ENCODE measurements around the gene NRG2. TPM values are rescaled to one million over a fixed set of nuclear protein-coding genes. Genes with fewer than 3 reads are reported as not detected.

NRG2 gene
- total and polyA plus RNA-seq, 9 donors, result 2.6 to 32.6 (median 19.3) TPM

- no peak for TF ChIP-seq EP300 (IDR thresholded peaks at IDR 0.05)
- TF ChIP-seq CTCF (IDR thresholded peaks at IDR 0.05), result no peak
- no peak for TF ChIP-seq POLR2A (IDR thresholded peaks at IDR 0.05)
- no peak overlapping the region for H3K27ac ChIP-seq
- no peak overlapping the region for H3K4me3 ChIP-seq
- no peaks in the 10 kb centered on the region for H3K9me3 ChIP-seq
- H3K36me3 ChIP-seq, result no peaks in the 10 kb centered on the region
- H3K4me1 ChIP-seq (ENCODE audit: insufficient read depth), result peaks cover 14% of the 10 kb centered on the region
- 88 to 93% (median 90%) methylated on average over 3 of the region's 3 CpGs for WGBS, 3 donors
- H3K27me3 ChIP-seq, result no peaks in the 10 kb centered on the region
- DNase-seq, result peak in 1 of 5 donors; percentile 14
- intact Hi-C loops (cut with DNase I), result loop anchor here in 2 of 4 donors (5.0 to 10.0 kb wide), 2 partner anchors 35 to 53 kb away; no protein-coding TSS in a partner anchor
These were observed 141.1 kb downstream of the NRG2 start for GRCh38 chr5:139901986-139902385.

- TF ChIP-seq EP300 (IDR thresholded peaks at IDR 0.05) (no peak), CTCF (IDR thresholded peaks at IDR 0.05) (no peak), POLR2A (IDR thresholded peaks at IDR 0.05) (no peak)
- WGBS, 3 donors, result 71 to 79% (median 73%) methylated on average over 2 of the region's 2 CpGs
- H3K27ac ChIP-seq, result no peak overlapping the region
- H3K9me3 ChIP-seq, result no peaks in the 10 kb centered on the region
- H3K4me3 ChIP-seq, result no peak overlapping the region
- no peaks in the 10 kb centered on the region for H3K27me3 ChIP-seq
- peaks cover 21% of the 10 kb centered on the region for H3K4me1 ChIP-seq (ENCODE audit: insufficient read depth)
- intact Hi-C loops (cut with DNase I), result loop anchor here in 2 of 4 donors (5.0 to 10.0 kb wide), 2 partner anchors 34 to 54 kb away; no protein-coding TSS in a partner anchor
- no peak for DNase-seq
- no peaks in the 10 kb centered on the region for H3K36me3 ChIP-seq
These were observed 141.9 kb downstream of the NRG2 start for GRCh38 chr5:139901251-139901575.

- Histone ChIP-seq H3K4me1 (ENCODE audit: insufficient read depth) (peaks cover 22% of the 10 kb centered on the region), H3K27me3 (no peaks in the 10 kb centered on the region), H3K4me3 (no peak overlapping the region), H3K36me3 (no peaks in the 10 kb centered on the region), H3K27ac (no peak overlapping the region), H3K9me3 (no peaks in the 10 kb centered on the region)
- 90 to 98% (median 94%) methylated on average over 3 of the region's 3 CpGs for WGBS, 3 donors
- peak in 1 of 5 donors; percentile 7 for DNase-seq
- no peak for TF ChIP-seq POLR2A (IDR thresholded peaks at IDR 0.05)
- no peak for TF ChIP-seq EP300 (IDR thresholded peaks at IDR 0.05)
- TF ChIP-seq CTCF (IDR thresholded peaks at IDR 0.05), result no peak
- intact Hi-C loops (cut with DNase I), result loop anchor here in 2 of 4 donors (5.0 to 10.0 kb wide), 2 partner anchors 33 to 54 kb away; no protein-coding TSS in a partner anchor
These were observed 142.4 kb downstream of the NRG2 start for GRCh38 chr5:139900546-139901250.

GRCh38 chr5:139898981-139899380, 144.1 kb downstream of the NRG2 start:
- DNase-seq, result peak in 1 of 5 donors; percentile 4
- WGBS, 3 donors, result 85 to 96% (median 95%) methylated on average over 2 of the region's 2 CpGs
- intact Hi-C loops (cut with DNase I), result no loop called here
- no peak for TF ChIP-seq EP300 (IDR thresholded peaks at IDR 0.05)
- TF ChIP-seq CTCF (IDR thresholded peaks at IDR 0.05), result no peak
- no peak for TF ChIP-seq POLR2A (IDR thresholded peaks at IDR 0.05)
- H3K4me3 ChIP-seq, result no peak overlapping the region
- H3K4me1 ChIP-seq (ENCODE audit: insufficient read depth), result peaks cover 24% of the 10 kb centered on the region
- H3K27me3 ChIP-seq, result no peaks in the 10 kb centered on the region
- H3K36me3 ChIP-seq, result no peaks in the 10 kb centered on the region
- H3K9me3 ChIP-seq, result no peaks in the 10 kb centered on the region
- H3K27ac ChIP-seq, result no peak overlapping the region

All from ovary (tissue), 9 donors.